Measurements from ENCODE around the gene KCNE3.

GRCh38 chr11:74464746-74465145, 2.6 kb downstream of the KCNE3 start:
- TF ChIP-seq CTCF (IDR thresholded peaks at IDR 0.05; ENCODE audit: insufficient read depth, low read length, poor library complexity, severe bottlenecking) (no peak), EZH2phosphoT487 (conservative IDR thresholded peaks at IDR 0.05; ENCODE audit: low read length) (no peak)
